Nasal cavity respiratory epithelium epithelial cell of viscerocranial mucosa (primary cell): ENCODE data around the gene TSHB. TPM values are rescaled to one million over a fixed set of nuclear protein-coding genes. Genes with fewer than 3 reads are reported as not detected.

Experiments used
- total RNA-seq: library from RNA; depleted of rRNA; stranded (reverse); fragments of >200 nt; gene quantifications from 2 replicates; pipeline ENCODE4 v1.2.3, GENCODE V29; 2014

Gene TSHB
- not detected in 2 replicates for total RNA-seq

DNA sequence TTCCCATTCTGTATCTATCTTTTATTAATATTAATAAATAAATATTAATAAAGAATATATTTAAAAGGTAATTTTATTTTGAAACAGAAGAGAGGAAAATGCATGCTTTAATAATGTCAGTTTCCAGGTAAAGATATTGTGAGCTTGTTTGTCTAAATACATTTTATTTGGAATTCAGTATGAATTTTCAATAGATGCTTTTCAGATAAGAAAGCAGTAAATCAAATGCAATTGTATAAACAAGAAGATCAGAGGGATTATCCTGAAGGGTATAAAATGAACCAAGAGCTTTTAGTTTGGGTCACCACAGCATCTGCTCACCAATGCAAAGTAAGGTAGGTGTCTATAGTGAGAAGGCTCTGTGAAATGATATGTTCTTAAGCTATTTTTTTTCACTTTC, at the start of gene TSHB:
Gene TSHB, plus strand, starts transcription at position 301 of the 400 bp plus-strand sequence. CDS start 3,537 bp downstream, outside the sequence.

Other genes starting within 250 kb of the TSHB start
- gene SIKE1, start 249.1 kb upstream of the TSHB start, total RNA-seq, result 87.8 and 120 TPM in 2 replicates
- not detected in 2 replicates for gene SYCP1, start 175.0 kb upstream of the TSHB start, total RNA-seq
- gene TSPAN2, start 59.7 kb downstream of the TSHB start, total RNA-seq, result 2.6 TPM in 1 of 2 replicates, not detected in the other